ENCODE data around the gene SHROOM4.

DNA sequence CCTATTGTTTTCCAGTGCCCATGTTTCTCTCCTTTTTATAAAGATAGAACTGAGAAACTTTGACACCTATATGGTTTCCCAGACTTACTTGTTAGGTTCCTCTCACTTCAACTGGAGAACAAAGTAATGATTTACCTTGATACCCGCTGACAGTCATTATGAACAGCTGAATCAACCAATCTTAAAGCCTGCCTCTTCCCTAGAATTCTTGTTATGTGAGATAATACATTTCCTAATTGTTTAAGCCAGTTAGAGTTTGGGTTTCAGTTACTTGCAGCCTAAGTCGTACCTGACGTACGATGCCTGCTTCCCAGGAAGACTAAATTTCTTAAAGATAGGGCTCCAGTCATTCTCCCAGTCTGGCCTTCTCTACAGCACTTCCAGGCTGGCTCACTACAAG is 97.3 kb downstream of the SHROOM4 start:
- TF ChIP-seq BRD4 (IDR thresholded peaks at IDR 0.05) (no peak), NR2C1 (IDR thresholded peaks at IDR 0.05) (no peak), NR2C1 (tag; IDR thresholded peaks at IDR 0.05) (no peak), ZKSCAN1 (IDR thresholded peaks at IDR 0.05; ENCODE audit: low read depth, low read length) (no peak), ZNF133 (CRISPR knock-in tag; IDR thresholded peaks at IDR 0.05) (no peak), CTCF (IDR thresholded peaks at IDR 0.05 in 2 of 3, conservative IDR thresholded peaks at IDR 0.05 in 1 of 3; ENCODE audit: insufficient read depth in 2 of 3, low read depth in 1 of 3, low read length in 3 of 3) (no peak), ZNF740 (CRISPR knock-in tag; IDR thresholded peaks at IDR 0.05) (no peak), ZNF740 (tag; IDR thresholded peaks at IDR 0.05) (no peak), GABPB2 (CRISPR knock-in tag; conservative IDR thresholded peaks at IDR 0.05) (no peak)
- TF ChIP-seq, protein P1, sequence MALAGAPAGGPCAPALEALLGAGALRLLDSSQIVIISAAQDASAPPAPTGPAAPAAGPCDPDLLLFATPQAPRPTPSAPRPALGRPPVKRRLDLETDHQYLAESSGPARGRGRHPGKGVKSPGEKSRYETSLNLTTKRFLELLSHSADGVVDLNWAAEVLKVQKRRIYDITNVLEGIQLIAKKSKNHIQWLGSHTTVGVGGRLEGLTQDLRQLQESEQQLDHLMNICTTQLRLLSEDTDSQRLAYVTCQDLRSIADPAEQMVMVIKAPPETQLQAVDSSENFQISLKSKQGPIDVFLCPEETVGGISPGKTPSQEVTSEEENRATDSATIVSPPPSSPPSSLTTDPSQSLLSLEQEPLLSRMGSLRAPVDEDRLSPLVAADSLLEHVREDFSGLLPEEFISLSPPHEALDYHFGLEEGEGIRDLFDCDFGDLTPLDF (CRISPR knock-in tag; IDR thresholded peaks at IDR 0.05) = no peak

Measured in K562 (cell line).